Upper lobe of left lung (tissue), 6 donors: ENCODE measurements around the gene TCHP. TPM values are rescaled to one million over a fixed set of nuclear protein-coding genes. Genes with fewer than 3 reads are reported as not detected.
A peak's percentile ranks its signal among the peaks of the same experiment; 100 is the strongest.

Experiments used
- ATAC-seq, 2 donors: fragments of 200-7000 bp; cut with Tn5 transposase; one replicate each; pipeline ENCODE4 v1.9.1; 2022; ENCODE audit warnings: mild to moderate bottlenecking in 2 of 2, moderate library complexity in 2 of 2; ENCODE audit not compliant: low FRiP score in 2 of 2
- DNase-seq, 2 donors: peaks; one replicate each; pipeline ENCODE4 v3.0.0-alpha.2; 2019 to 2020
- H3K27ac ChIP-seq, 4 donors: fragments of 200-600 bp; sonication (generic); one replicate each; pipeline ENCODE4 v1.5.1; 2016 to 2019
- H3K27me3 ChIP-seq, 4 donors: fragments of 200-600 bp; sonication (generic); one replicate each; pipeline ENCODE4 v1.5.1; 2017 to 2019
- H3K36me3 ChIP-seq, 4 donors: fragments of 200-600 bp; sonication (generic); one replicate each; pipeline ENCODE4 v1.5.1; 2016 to 2019
- H3K4me1 ChIP-seq, 4 donors: fragments of 200-600 bp; sonication (generic); one replicate each; pipeline ENCODE4 v1.5.1; 2018 to 2019
- H3K4me3 ChIP-seq, 4 donors: fragments of 200-600 bp; sonication (generic); one replicate each; pipeline ENCODE4 v1.5.1; 2017 to 2019; ENCODE audit warnings: mild to moderate bottlenecking in 2 of 4, moderate library complexity in 1 of 4
- H3K9me3 ChIP-seq, 4 donors: fragments of 200-600 bp; sonication (generic); one replicate each; pipeline ENCODE4 v1.5.1; 2018 to 2019
- EP300 ChIP-seq, 4 donors: sonication (generic); formaldehyde crosslinking; IDR thresholded peaks; one replicate each; pipeline ENCODE4 v1.5.1; 2017; ENCODE audit warnings: antibody characterized with exemption in 4 of 4, control low read depth in 2 of 4
- POLR2A ChIP-seq, 4 donors: fragments of 450-650 bp; IDR thresholded peaks; one replicate each; pipeline ENCODE4 v1.5.1; 2016 to 2017; ENCODE audit warnings: antibody characterized with exemption in 4 of 4, mild to moderate bottlenecking in 2 of 4
- POLR2AphosphoS5 ChIP-seq, 2 donors: sonication (generic); formaldehyde crosslinking; IDR thresholded peaks; one replicate each; pipeline ENCODE4 v1.5.1; 2017; ENCODE audit warnings: antibody characterized with exemption in 2 of 2
- WGBS, 2 donors: methylation state at CpG; one replicate each; pipeline ENCODE4 v1.1.5; 2017 to 2018; 5-methylcytosine and 5-hydroxymethylcytosine counted together
- total RNA-seq, 6 donors: library from RNA; depleted of rRNA in 4 of 6; stranded (reverse); fragments of >200 nt in 4 of 6; gene quantifications; one replicate each; pipeline versions ENCODE4 v1.1.0 to v1.2.1, GENCODE V29; 2016 to 2021
- TF ChIP-seq, protein P1 (sequence below), 6 experiments: fragments of 450-650 bp in 4 of 6; fragments of 200-600 bp in 2 of 6; sonication (generic) in 2 of 6; IDR thresholded peaks; one replicate each; pipeline ENCODE4 v1.5.1; 2016 to 2019; ENCODE audit warnings: antibody characterized with exemption in 6 of 6
- donor health status: DM: no; HTN: no; CAD: no; lungs with moderate emphysema.
- donor health status: DM: no; HTN: yes; CAD: no; lungs with severe emphysema.

TCHP gene
- total RNA-seq, 6 donors from 2014 or later, result 10.5 to 90.1 (median 29.7) TPM

DNA sequence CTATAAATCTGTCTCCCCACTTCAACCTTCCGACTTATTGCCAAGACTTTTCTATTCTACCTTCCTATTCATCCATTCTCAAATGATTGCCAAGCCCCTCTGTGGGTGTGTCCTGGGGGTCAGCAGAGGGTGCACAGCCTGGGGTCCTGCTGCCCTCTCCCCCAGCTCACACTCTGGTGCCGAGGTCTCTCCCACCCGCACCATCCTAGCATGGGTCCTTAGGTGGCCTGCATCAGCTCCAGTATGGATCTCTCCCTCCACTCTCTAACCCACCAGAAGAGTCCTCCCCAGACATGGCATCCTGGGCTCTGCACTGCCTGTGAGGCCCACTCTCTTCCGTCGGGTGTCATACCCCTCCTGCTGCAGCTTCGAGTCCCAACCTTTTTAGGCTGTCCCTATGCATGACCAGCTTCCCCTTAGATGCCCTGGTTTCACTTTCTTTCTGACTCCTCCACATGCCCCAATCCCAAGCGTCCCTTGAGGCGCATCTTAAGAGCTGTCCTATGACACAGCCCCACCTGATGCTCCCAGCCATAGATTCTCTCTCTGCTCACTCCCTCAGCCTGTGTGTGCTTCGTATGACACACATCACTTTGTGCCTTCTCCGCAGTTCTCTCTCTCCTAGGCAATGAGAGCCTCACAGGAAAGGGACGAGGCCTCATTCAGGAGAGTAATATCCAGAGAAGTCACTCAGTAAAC lies 52.2 kb downstream of the TCHP start:
- WGBS, 2 donors, result 87 to 90% methylated on average over 11 of the region's 11 CpGs
- no peaks in the 10 kb centered on the region for H3K27me3 ChIP-seq
- H3K9me3 ChIP-seq, result no peaks in the 10 kb centered on the region
- TF ChIP-seq POLR2A (IDR thresholded peaks at IDR 0.05) (no peak), POLR2AphosphoS5 (IDR thresholded peaks at IDR 0.05) (no peak)
- no peak overlapping the region for H3K4me3 ChIP-seq
- ATAC-seq (peak; percentile 55 to 63), DNase-seq (no peak)
- H3K36me3 ChIP-seq, result peaks cover 18 to 97% (median 63%) of the 10 kb centered on the region in 4 donors
- H3K27ac ChIP-seq, result peak overlapping the region in 2 of 4 donors; percentile 22 to 30
- H3K4me1 ChIP-seq, result peaks cover 0 to 10% (median 6%) of the 10 kb centered on the region in 4 donors

DNA sequence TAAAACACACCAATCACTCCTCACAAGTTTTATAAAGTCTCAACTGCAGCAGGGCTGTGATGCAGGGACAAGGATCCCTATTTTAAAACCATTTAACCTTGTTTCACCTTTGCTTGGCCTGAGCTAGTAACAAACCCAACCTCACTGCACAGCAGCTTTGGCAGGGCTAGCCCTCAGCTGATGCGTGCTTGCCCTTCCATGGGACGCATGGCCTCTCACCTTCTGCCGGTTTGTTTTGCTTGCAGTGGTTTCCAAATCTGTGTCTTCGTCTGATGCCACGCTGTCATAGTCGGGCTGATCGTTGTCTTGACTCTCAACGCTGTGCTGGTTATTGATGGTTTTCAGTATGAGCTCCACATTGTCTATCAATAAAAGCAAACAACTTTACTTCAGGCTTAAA lies 52.8 kb downstream of the TCHP start:
- Histone ChIP-seq H3K27ac (peak overlapping the region in 1 of 4 donors; percentile 19), H3K4me3 (no peak overlapping the region), H3K27me3 (no peaks in the 10 kb centered on the region), H3K4me1 (peaks cover 0 to 10% (median 3%) of the 10 kb centered on the region in 4 donors), H3K9me3 (no peaks in the 10 kb centered on the region), H3K36me3 (peaks cover 18 to 96% (median 62%) of the 10 kb centered on the region in 4 donors)
- 94 to 97% methylated on average over 8 of the region's 8 CpGs for WGBS, 2 donors
- DNase-seq, result no peak
- TF ChIP-seq, protein P1, sequence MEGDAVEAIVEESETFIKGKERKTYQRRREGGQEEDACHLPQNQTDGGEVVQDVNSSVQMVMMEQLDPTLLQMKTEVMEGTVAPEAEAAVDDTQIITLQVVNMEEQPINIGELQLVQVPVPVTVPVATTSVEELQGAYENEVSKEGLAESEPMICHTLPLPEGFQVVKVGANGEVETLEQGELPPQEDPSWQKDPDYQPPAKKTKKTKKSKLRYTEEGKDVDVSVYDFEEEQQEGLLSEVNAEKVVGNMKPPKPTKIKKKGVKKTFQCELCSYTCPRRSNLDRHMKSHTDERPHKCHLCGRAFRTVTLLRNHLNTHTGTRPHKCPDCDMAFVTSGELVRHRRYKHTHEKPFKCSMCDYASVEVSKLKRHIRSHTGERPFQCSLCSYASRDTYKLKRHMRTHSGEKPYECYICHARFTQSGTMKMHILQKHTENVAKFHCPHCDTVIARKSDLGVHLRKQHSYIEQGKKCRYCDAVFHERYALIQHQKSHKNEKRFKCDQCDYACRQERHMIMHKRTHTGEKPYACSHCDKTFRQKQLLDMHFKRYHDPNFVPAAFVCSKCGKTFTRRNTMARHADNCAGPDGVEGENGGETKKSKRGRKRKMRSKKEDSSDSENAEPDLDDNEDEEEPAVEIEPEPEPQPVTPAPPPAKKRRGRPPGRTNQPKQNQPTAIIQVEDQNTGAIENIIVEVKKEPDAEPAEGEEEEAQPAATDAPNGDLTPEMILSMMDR (IDR thresholded peaks at IDR 0.05), result no peak
- TF ChIP-seq POLR2AphosphoS5 (IDR thresholded peaks at IDR 0.05), result no peak
- no peak for TF ChIP-seq POLR2A (IDR thresholded peaks at IDR 0.05)
- ATAC-seq, result no peak

DNA sequence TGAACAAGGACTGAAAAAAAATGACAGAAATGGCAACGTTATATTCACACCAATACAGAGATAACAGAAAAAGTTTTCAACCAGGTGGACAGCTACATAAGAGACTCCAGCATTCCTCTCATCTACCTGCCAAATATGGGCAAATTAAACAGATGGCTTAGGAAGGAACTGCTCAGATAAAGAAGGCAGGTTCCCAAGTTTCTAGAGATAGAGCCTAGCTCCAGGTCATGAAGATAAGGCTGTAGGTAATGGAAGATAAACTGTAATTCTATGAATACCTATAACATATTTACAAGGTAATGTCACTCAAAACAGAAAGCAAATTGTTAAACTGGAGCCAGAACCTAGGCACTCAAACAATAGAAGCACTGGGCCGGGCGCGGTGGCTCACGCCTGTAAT lies 53.6 kb downstream of the TCHP start:
- TF ChIP-seq EP300 (IDR thresholded peaks at IDR 0.05) (no peak), POLR2AphosphoS5 (IDR thresholded peaks at IDR 0.05) (no peak), POLR2A (IDR thresholded peaks at IDR 0.05) (no peak)
- TF ChIP-seq, protein P1 (IDR thresholded peaks at IDR 0.05), result no peak
- no peak overlapping the region for H3K27ac ChIP-seq
- WGBS, 2 donors, result 88 to 94% methylated on average over 5 of the region's 5 CpGs
- DNase-seq (no peak), ATAC-seq (no peak)
- H3K27me3 ChIP-seq, result no peaks in the 10 kb centered on the region
- peaks cover 0 to 8% (median 0%) of the 10 kb centered on the region in 4 donors for H3K4me1 ChIP-seq
- no peaks in the 10 kb centered on the region for H3K9me3 ChIP-seq
- peaks cover 18 to 96% (median 60%) of the 10 kb centered on the region in 4 donors for H3K36me3 ChIP-seq
- H3K4me3 ChIP-seq, result no peak overlapping the region

DNA sequence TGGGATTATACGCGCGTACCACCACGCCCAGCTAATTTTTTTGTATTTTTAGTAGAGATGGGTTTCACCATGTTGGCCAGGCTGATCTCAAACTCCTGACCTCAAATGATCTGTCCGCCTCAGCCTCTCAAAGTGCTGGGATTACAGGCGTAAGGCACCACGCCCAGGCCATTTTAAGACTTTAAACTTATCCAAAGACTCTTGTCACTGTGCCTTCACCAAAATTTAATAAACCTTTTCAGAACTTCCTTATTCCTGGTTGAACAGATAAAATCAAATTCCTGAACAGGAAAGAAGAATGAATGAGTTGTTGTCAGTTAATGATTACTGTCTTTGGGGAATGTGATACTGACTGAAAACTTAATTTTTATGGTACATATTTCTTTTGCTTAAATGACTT lies 58.3 kb downstream of the TCHP start:
- ATAC-seq (no peak), DNase-seq (no peak)
- TF ChIP-seq POLR2A (IDR thresholded peaks at IDR 0.05) (no peak), POLR2AphosphoS5 (IDR thresholded peaks at IDR 0.05) (no peak), EP300 (IDR thresholded peaks at IDR 0.05) (no peak)
- TF ChIP-seq, protein P1 (IDR thresholded peaks at IDR 0.05), result no peak
- Histone ChIP-seq H3K9me3 (no peaks in the 10 kb centered on the region), H3K4me3 (no peak overlapping the region), H3K27me3 (no peaks in the 10 kb centered on the region), H3K4me1 (no peaks in the 10 kb centered on the region), H3K36me3 (peaks cover 9 to 98% (median 53%) of the 10 kb centered on the region in 4 donors), H3K27ac (no peak overlapping the region)
- 98 to 99% methylated on average over 7 of the region's 7 CpGs for WGBS, 2 donors

DNA sequence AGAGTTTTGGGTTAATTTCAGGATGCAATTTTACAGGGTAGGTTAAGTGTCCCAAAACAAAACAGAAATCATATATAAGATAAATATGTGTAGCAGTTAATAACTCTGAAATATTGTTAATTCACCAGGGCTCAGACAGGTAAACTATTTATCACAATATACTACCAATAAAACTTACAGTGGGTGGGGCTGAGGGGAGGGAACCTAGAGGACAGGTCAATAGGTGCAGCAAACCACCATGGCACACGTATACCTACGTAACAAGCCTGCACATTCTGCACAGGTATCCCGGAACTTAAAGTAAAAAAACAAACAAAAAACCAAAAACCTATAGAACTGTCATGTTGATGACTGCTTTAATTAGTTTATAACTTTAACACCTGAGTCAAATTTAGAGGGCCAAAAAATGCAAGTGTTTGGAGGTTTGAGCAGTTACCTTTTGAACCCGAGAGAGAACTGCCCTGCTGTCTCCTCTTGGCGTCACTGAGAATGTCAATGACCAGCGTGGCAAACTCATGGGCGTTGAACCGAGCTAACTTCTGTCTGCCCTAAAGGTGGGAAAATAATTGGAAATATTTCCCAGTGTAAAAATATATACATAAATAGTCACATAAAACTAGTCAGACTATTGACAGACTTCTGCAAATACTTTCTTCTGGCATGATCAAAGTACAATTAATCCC lies 59.5 kb downstream of the TCHP start:
- Histone ChIP-seq H3K9me3 (no peaks in the 10 kb centered on the region), H3K36me3 (peaks cover 9 to 98% (median 49%) of the 10 kb centered on the region in 4 donors), H3K27ac (no peak overlapping the region), H3K27me3 (no peaks in the 10 kb centered on the region), H3K4me1 (peaks cover 0 to 5% (median 1%) of the 10 kb centered on the region in 4 donors), H3K4me3 (no peak overlapping the region)
- TF ChIP-seq, protein P1 (IDR thresholded peaks at IDR 0.05), result no peak
- TF ChIP-seq POLR2AphosphoS5 (IDR thresholded peaks at IDR 0.05) (no peak), EP300 (IDR thresholded peaks at IDR 0.05) (no peak), POLR2A (IDR thresholded peaks at IDR 0.05) (no peak)
- WGBS, 2 donors, result 94 to 96% methylated on average over 8 of the region's 8 CpGs
- DNase-seq (no peak), ATAC-seq (no peak)
